Central memory CD4-positive, alpha-beta T cell (primary cell): ENCODE data around the gene OR5I1.
"Not testable (repeated sequence)": the region's sequence is repeated elsewhere in the genome, so short reads cannot be mapped to it uniquely, and the experiment has no call there.

Experiments used
- DNase-seq: peaks from one replicate; pipeline ENCODE4 v3.0.0; 2022
- total RNA-seq, 3 experiments: gene quantifications; one replicate each; lab custom pipeline; 2026; lab: John Stamatoyannopoulos, UW

OR5I1 gene
- 0 reads per million in 3 experiments for total RNA-seq

GRCh38 chr11:55936300-55936699, at the start of gene OR5I1:
OR5I1 (minus strand) TSS chr11:55936400; CDS start chr11:55936400, 0 bp downstream.
- DNase-seq, result no peak

GRCh38 chr11:55970935-55971334, 34.7 kb upstream of the OR5I1 start:
- DNase-seq, result no peak

GRCh38 chr11:55969845-55970244, 33.6 kb upstream of the OR5I1 start, which contains the start of gene OR10AG1:
OR10AG1 (minus strand) TSS chr11:55969945; CDS start chr11:55969907, 38 bp downstream.
- no peak for DNase-seq

GRCh38 chr11:55967914-55968313, 31.7 kb upstream of the OR5I1 start:
- no peak for DNase-seq

- DNase-seq, result no peak
Observed at GRCh38 chr11:55966391-55966790, 30.2 kb upstream of the OR5I1 start.

- no peak for DNase-seq
Observed at GRCh38 chr11:55956521-55956920, 20.3 kb upstream of the OR5I1 start.

GRCh38 chr11:55949330-55949729, 13.1 kb upstream of the OR5I1 start:
- no peak for DNase-seq

GRCh38 chr11:55942785-55943392, 6.7 kb upstream of the OR5I1 start:
- DNase-seq, result no peak

GRCh38 chr11:55920537-55920936, 15.7 kb downstream of the OR5I1 start:
- DNase-seq, result no peak

GRCh38 chr11:55914482-55914881, 21.7 kb downstream of the OR5I1 start, which contains the start of gene OR5W2:
OR5W2 (minus strand) TSS chr11:55914582; CDS start chr11:55914582, 0 bp downstream.
- DNase-seq, result no peak

GRCh38 chr11:55902308-55902707, 33.9 kb downstream of the OR5I1 start:
- DNase-seq, result no peak

- DNase-seq, result no peak
Observed at GRCh38 chr11:55895216-55895615, 41.0 kb downstream of the OR5I1 start.

GRCh38 chr11:55885481-55885880, 50.7 kb downstream of the OR5I1 start:
- DNase-seq, result not testable (repeated sequence)
